GM10248 (cell line): ENCODE data around the gene HMMR.

Experiments
- CTCF ChIA-PET: fragments of 300-600 bp; sonication (Branson Sonifier 250); formaldehyde crosslinking; extraction: SDS; loops from one replicate; lab custom pipeline; 2021; ENCODE audit warnings: antibody characterized with exemption; lab: Yijun Ruan, JAX
- POLR2A ChIA-PET: fragments of 350-650 bp; sonication (Branson Sonifier 250); formaldehyde crosslinking; extraction: SDS; loops from one replicate; lab custom pipeline; 2020; ENCODE audit warnings: antibody characterized with exemption; lab: Yijun Ruan, JAX
- DNase-seq: peaks from one replicate; pipeline ENCODE4 v3.0.0; 2012; ENCODE audit errors: extremely low spot score
- TF ChIP-seq, protein P1 (sequence below): IDR thresholded peaks from 2 replicates; pipeline ENCODE4 v1.5.1; 2012; ENCODE audit warnings: mild to moderate bottlenecking, low read depth; ENCODE audit errors: extremely low read depth, missing control alignments, control extremely low read depth

Gene HMMR

GRCh38 chr5:163509291-163509951 lies 49.0 kb downstream of the HMMR start:
- TF ChIP-seq, protein P1, sequence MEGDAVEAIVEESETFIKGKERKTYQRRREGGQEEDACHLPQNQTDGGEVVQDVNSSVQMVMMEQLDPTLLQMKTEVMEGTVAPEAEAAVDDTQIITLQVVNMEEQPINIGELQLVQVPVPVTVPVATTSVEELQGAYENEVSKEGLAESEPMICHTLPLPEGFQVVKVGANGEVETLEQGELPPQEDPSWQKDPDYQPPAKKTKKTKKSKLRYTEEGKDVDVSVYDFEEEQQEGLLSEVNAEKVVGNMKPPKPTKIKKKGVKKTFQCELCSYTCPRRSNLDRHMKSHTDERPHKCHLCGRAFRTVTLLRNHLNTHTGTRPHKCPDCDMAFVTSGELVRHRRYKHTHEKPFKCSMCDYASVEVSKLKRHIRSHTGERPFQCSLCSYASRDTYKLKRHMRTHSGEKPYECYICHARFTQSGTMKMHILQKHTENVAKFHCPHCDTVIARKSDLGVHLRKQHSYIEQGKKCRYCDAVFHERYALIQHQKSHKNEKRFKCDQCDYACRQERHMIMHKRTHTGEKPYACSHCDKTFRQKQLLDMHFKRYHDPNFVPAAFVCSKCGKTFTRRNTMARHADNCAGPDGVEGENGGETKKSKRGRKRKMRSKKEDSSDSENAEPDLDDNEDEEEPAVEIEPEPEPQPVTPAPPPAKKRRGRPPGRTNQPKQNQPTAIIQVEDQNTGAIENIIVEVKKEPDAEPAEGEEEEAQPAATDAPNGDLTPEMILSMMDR, result no peak
- DNase-seq, result no peak
- CTCF ChIA-PET, result interaction anchor here (1.2 to 2.1 kb wide), 3 partner anchors 13 to 46 kb away, joined by 3 to 6 read pairs (median 5); no protein-coding TSS in a partner anchor
- POLR2A ChIA-PET, result no interaction called here

DNA sequence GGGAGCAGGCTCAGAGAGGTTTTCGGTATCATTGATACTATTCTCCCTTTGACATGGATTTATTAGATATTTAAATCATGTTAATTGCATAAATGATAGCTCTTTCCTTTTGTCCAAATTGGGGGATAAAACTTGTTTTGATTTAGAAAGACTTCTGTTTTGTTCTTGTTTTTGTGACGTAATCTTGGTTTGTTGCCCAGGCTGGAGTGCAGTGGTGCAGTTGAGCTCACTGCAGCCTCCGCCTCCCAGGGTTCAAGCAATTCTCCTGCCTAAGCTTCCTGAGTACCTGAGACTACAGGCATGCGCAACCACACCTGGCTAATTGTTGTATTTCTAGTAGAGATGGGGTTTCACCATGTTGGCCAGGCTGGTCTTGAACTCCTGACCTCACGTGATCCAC lies 52.1 kb downstream of the HMMR start:
- DNase-seq, result no peak
- ChIA-PET CTCF (interaction anchor here (1.4 to 2.1 kb wide), 2 partner anchors 9 to 29 kb away, joined by 3 to 10 read pairs; no protein-coding TSS in a partner anchor), POLR2A (no interaction called here)
- TF ChIP-seq, protein P1, result no peak

- TF ChIP-seq, protein P1, result no peak
- ChIA-PET POLR2A (no interaction called here), CTCF (no interaction called here)
- DNase-seq, result no peak
These were observed 64.7 kb downstream of the HMMR start for GRCh38 chr5:163525096-163525495.

- CTCF ChIA-PET, result interaction anchor here (1.0 kb wide), 1 partner anchor 8 kb away, joined by 3 read pairs; no protein-coding TSS in a partner anchor
- DNase-seq, result no peak
- TF ChIP-seq, protein P1, result no peak
- POLR2A ChIA-PET, result no interaction called here
These were observed 69.3 kb downstream of the HMMR start for GRCh38 chr5:163529698-163530097.

DNA sequence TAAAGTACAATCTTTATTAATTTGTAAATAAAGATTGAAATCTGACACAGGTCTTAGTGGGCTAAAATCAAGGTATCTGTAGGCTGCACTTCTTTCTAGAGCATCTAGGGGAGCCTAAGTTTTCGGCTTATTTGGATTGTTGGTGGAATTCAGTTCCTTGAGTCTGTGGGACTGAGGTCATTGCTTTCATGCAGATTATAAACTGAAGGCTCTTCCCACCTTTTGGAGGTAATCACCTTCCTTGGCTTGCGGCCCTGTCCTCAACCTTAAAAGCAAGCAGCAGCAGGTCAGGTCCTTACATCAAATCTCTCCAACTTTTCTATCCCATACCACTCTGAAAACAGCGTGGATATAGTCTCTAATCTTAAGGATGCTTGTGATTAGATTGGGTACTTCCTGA lies 70.8 kb downstream of the HMMR start:
- TF ChIP-seq, protein P1, result no peak
- DNase-seq, result no peak
- ChIA-PET POLR2A (no interaction called here), CTCF (interaction anchor here (0.9 to 1.1 kb wide), 2 partner anchors 34 to 65 kb away, joined by 3 read pairs; no protein-coding TSS in a partner anchor)

DNA sequence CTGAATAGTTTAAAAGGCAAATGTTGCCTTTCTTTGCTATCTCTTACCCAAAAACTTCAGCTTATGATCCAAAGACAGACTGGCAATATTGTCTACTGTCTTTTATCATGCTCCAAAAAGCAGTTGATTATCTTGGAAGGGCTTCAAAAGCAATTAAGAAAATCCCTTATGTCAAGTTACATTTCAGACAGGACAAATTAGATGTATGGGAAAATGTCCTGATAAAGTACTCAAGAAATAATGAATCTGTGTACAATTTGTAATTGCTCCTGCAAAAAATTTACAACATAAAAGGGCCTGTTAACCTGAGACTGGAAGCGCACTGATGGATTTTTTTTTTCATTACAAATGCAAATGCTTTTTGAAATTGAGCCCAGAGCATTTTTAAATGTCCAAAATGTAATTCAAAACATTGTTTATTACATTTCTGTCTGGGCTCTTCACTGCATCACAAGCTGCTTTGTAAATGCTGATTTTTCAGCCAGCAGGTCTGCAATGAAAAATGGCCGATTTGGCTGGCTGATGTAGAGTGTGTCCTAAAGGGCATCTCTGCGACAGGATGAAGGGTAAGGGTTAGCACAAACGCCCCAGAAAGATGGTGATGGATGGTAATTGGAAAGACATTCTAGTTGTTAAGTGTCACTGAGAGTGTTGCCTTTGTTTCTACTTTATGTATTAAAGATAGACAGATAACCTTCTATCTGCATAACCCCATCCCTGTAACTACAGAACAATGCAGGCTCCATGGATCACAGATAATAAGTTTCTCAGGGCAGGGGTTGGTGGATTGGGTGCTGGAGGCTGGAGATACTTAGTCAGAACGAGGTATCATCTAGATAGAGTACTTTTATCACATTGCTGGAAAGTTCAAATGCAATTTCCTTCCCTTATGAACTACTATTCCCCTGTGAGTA lies 72.0 kb downstream of the HMMR start:
- DNase-seq, result no peak
- ChIA-PET CTCF (interaction anchor here (1.2 to 2.1 kb wide), 3 partner anchors 10 to 14 kb away, joined by 3 to 6 read pairs (median 6); no protein-coding TSS in a partner anchor), POLR2A (no interaction called here)
- TF ChIP-seq, protein P1, result no peak
